Stimulated activated CD4-positive, alpha-beta T cell treated with anti-CD3 and anti-CD28 coated beads, Interleukin-15, amount 100 ng/mL, for 24 hours (primary cell): ENCODE results near the gene LIG1.

ENCODE experiments used
- DNase-seq: peaks from one replicate; pipeline ENCODE4 v3.0.0-alpha.2; 2020

The LIG1 gene

GRCh38 chr19:48069435-48069834 is 100.7 kb downstream of the LIG1 start:
- no peak for DNase-seq
